Tibial nerve (tissue), 4 donors: ENCODE results near the gene CPSF7.

Experiments
- EP300 ChIP-seq, 2 donors: sonication (generic); formaldehyde crosslinking; IDR thresholded peaks; one replicate each; pipeline ENCODE4 v1.6.1; 2017; ENCODE audit warnings: antibody characterized with exemption in 2 of 2, mild to moderate bottlenecking in 1 of 2
- POLR2A ChIP-seq, 2 donors: fragments of 450-650 bp; IDR thresholded peaks; one replicate each; pipeline ENCODE4 v1.6.1; 2017; ENCODE audit warnings: antibody characterized with exemption in 2 of 2, mild to moderate bottlenecking in 2 of 2, moderate library complexity in 2 of 2
- TF ChIP-seq, protein P1 (sequence below), 5 experiments: fragments of 200-600 bp in 3 of 5; fragments of 450-650 bp in 2 of 5; sonication (generic) in 3 of 5; IDR thresholded peaks; one replicate each; pipeline ENCODE4 v1.5.1; 2016 to 2019; ENCODE audit warnings: antibody characterized with exemption in 5 of 5, mild to moderate bottlenecking in 3 of 5, moderate library complexity in 2 of 5

DNA sequence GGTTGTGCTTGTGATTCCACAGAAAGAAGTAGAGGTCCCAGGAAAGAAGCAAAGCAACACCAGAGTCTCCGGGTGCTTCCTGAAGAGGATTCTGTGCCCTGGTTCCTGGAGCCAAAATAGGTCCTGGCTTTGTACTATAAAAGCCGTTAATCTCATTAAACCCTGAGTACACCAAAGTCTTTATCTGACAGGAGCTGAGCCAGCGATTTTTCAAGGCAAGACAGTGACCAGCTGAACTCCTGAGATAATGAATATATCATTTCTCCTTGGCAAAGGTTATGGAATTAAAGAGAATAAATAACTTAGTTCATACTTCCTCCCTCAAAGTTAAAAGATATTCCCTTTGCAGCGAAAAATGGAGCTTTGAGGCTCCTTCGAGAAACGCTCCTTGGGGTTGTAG lies 62.4 kb downstream of the CPSF7 start:
- TF ChIP-seq, protein P1, sequence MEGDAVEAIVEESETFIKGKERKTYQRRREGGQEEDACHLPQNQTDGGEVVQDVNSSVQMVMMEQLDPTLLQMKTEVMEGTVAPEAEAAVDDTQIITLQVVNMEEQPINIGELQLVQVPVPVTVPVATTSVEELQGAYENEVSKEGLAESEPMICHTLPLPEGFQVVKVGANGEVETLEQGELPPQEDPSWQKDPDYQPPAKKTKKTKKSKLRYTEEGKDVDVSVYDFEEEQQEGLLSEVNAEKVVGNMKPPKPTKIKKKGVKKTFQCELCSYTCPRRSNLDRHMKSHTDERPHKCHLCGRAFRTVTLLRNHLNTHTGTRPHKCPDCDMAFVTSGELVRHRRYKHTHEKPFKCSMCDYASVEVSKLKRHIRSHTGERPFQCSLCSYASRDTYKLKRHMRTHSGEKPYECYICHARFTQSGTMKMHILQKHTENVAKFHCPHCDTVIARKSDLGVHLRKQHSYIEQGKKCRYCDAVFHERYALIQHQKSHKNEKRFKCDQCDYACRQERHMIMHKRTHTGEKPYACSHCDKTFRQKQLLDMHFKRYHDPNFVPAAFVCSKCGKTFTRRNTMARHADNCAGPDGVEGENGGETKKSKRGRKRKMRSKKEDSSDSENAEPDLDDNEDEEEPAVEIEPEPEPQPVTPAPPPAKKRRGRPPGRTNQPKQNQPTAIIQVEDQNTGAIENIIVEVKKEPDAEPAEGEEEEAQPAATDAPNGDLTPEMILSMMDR (IDR thresholded peaks at IDR 0.05), result no peak
- TF ChIP-seq POLR2A (IDR thresholded peaks at IDR 0.05), result no peak
- TF ChIP-seq EP300 (IDR thresholded peaks at IDR 0.05), result no peak
